HCT116 (cell line): ENCODE measurements around the gene IYD. TPM values are rescaled to one million over a fixed set of nuclear protein-coding genes. Genes with fewer than 3 reads are reported as not detected.

Source experiments
- ATF3 ChIP-seq: IDR thresholded peaks from 2 replicates; pipeline ENCODE4 v1.6.1; 2012
- CEBPB ChIP-seq: IDR thresholded peaks from 2 replicates; pipeline ENCODE4 v1.6.1; 2012; ENCODE audit warnings: low read depth
- ELF1 ChIP-seq: IDR thresholded peaks from 2 replicates; pipeline ENCODE4 v1.6.1; 2012; ENCODE audit warnings: low read depth, borderline replicate concordance
- EZH2phosphoT487 ChIP-seq: fragments of 200-600 bp; IDR thresholded peaks from 2 replicates; pipeline ENCODE4 v1.6.1; 2018; ENCODE audit warnings: antibody characterized with exemption, borderline replicate concordance
- FOSL1 ChIP-seq: IDR thresholded peaks from 2 replicates; pipeline ENCODE4 v1.6.1; 2012; ENCODE audit warnings: low read depth
- POLR2A ChIP-seq: IDR thresholded peaks from 2 replicates; pipeline ENCODE4 v1.7.0; 2011; ENCODE audit warnings: borderline replicate concordance; ENCODE audit not compliant: insufficient read depth, insufficient read length; ENCODE audit errors: extremely low read depth
- POLR2AphosphoS5 ChIP-seq: IDR thresholded peaks from 2 replicates; pipeline ENCODE4 v1.6.1; 2011; ENCODE audit warnings: mild to moderate bottlenecking, low read depth, low read length, moderate library complexity
- RAD21 ChIP-seq: IDR thresholded peaks from 2 replicates; pipeline ENCODE4 v1.6.1; 2012; ENCODE audit warnings: low read depth, mild to moderate bottlenecking
- SIN3A ChIP-seq: IDR thresholded peaks from 2 replicates; pipeline ENCODE4 v1.6.1; 2012; ENCODE audit warnings: low read depth
- SP1 ChIP-seq: IDR thresholded peaks from 2 replicates; pipeline ENCODE4 v1.6.1; 2012; ENCODE audit warnings: low read depth
- TCF7L2 ChIP-seq: IDR thresholded peaks from 2 replicates; pipeline ENCODE4 v1.7.0; 2011; ENCODE audit warnings: borderline replicate concordance, inconsistent platforms; ENCODE audit not compliant: insufficient read depth, insufficient read length; ENCODE audit errors: extremely low read depth
- YY1 ChIP-seq: IDR thresholded peaks from 2 replicates; pipeline ENCODE4 v1.6.1; 2011; ENCODE audit warnings: low read length, low read depth, moderate library complexity, mild to moderate bottlenecking; ENCODE audit not compliant: insufficient replicate concordance; ENCODE audit errors: extremely low read depth
- ZNF274 ChIP-seq: fragments of 200-500 bp; sonication (Bioruptor generic); IDR thresholded peaks from 2 replicates; pipeline ENCODE4 v1.6.1; 2014; ENCODE audit warnings: mild to moderate bottlenecking, low read depth, low read length, inconsistent platforms
- total RNA-seq: library from RNA; stranded (reverse); gene quantifications from one replicate; pipeline ENCODE4 v1.2.1, GENCODE V29; 2021; ENCODE audit not compliant: unreplicated experiment

Gene IYD
- total RNA-seq, 1 experiment from 2014 or later = not detected

GRCh38 chr6:150417899-150418826, 49.4 kb downstream of the IYD start (continued):
- peak; percentile 13; the same call in 1 of the 2 replicates for TF ChIP-seq ATF3
- peak; percentile 96 for TF ChIP-seq RAD21
- TF ChIP-seq POLR2AphosphoS5 = no peak
- TF ChIP-seq SP1 = peak; percentile 77
- TF ChIP-seq CEBPB = peak; percentile 86
- TF ChIP-seq EZH2phosphoT487 = no peak
- TF ChIP-seq TCF7L2 = peak; percentile 10
- no peak for TF ChIP-seq SIN3A
- TF ChIP-seq ELF1 = no peak
- TF ChIP-seq POLR2A = no peak
- TF ChIP-seq ZNF274 = no peak
- peak; percentile 51 for TF ChIP-seq FOSL1
- TF ChIP-seq YY1 = peak; percentile 38
